ENCODE results near the gene SLC39A5. TPM values are rescaled to one million over a fixed set of nuclear protein-coding genes. Genes with fewer than 3 reads are reported as not detected.

SLC39A5 gene
- total and polyA plus RNA-seq, 2 of the 13 experiments (the other 11 are each of a cell fraction or from before 2014, with no cell fraction given), result 59.7 to 101 TPM

DNA sequence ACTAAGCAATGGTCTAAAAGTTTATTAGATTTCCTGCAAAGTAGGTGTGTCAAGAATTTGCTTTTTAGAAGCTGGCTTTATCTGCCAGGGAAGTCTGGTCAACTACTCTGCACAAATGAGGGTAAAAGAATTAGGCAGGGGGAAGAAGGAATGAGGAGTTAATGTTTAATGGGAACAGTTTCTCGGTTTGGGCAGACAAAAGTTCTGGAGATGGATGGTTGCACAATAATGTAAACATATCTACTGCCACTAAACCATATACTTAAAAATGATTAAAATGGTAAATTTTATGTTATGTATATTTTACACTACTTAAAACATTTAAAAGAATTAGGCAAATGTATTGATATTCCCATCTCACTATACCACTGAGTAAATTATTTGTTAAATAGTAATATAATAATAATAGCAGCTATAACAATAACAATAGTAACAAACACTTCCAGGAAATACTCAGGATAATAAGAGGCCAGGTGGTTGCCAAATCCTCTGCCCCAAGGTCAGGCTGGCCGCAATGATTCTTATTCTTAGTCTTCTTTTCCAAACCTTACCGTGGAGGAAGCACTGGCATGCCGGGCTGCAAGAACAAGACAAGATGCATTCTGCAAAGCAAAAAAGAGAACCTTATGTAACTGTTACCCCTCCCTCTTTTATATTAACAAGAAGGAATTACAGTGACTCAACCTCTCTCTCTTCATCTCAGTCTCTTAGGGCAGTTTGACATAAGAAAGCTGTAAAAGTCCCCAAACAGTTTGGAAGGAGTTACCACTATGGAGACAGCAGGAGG lies 56.4 kb downstream of the SLC39A5 start:
- Histone ChIP-seq H3K9ac (ENCODE audit: insufficient read depth, low read depth, low read length) (no peak overlapping the region), H3K4me1 (ENCODE audit: insufficient read depth, low read length) (peaks cover 53% of the 10 kb centered on the region), H3K27me3 (ENCODE audit: control insufficient read depth in 1 of 2, insufficient read depth in 2 of 2, low read length in 2 of 2) (no peaks in the 10 kb centered on the region), H3K9me3 (ENCODE audit: low read length) (no peaks in the 10 kb centered on the region), H4K20me1 (ENCODE audit: insufficient read depth, low read length) (0 out of 2 replicates have a peak, but pooled peaks cover 2% of the 10 kb centered on the region), H2AFZ (ENCODE audit: low read length) (no peak overlapping the region), H3K79me2 (ENCODE audit: insufficient read depth, low read length) (peaks cover 28% of the 10 kb centered on the region), H3K36me3 (replicated peaks in 1 of 2; ENCODE audit: control insufficient read depth in 1 of 2, insufficient read depth in 2 of 2, low read length in 2 of 2) (peaks cover 8 to 54% of the 10 kb centered on the region in 2 experiments), H3K4me2 (ENCODE audit: low read depth, low read length) (no peak overlapping the region), H3K27ac (ENCODE audit: extremely low read length, insufficient read depth, low read length) (peak overlapping the region; percentile 30), H3K4me3 (replicated peaks in 1 of 3; ENCODE audit: insufficient read depth in 1 of 3, low read depth in 2 of 3, low read length in 3 of 3) (no peak overlapping the region)
- DNase-seq (ENCODE audit: low spot score), result no peak
- ATAC-seq, result no peak
- CTCF ChIA-PET (ENCODE audit: low intra/inter-chr PET ratio, low total read pairs), result interaction anchor here (1.9 kb wide), 1 partner anchor 178 kb away, joined by 9 read pairs; no protein-coding TSS in a partner anchor
- intact Hi-C loops (cut with micrococcal nuclease; ENCODE audit: unreplicated experiment) (loop anchor here (2.0 kb wide), 1 partner anchor 19 kb away; the partner anchor contains the start of gene COQ10A), in situ Hi-C loops (cut with HindIII; ENCODE audit: extremely low pct_ligation_motif_present, low pct_unique_long_range_greater_than_20kb) (no loop called here)
- BruUV-seq (replicated peaks), result TSS peak; percentile 19
- POLR2A ChIA-PET, result interaction anchor here (1.1 to 2.9 kb wide), 4 partner anchors 13 to 74 kb away, joined by 3 to 15 read pairs (median 8); partner anchors contain the start of genes CNPY2, COQ10A, CS and STAT2
- 64% methylated on average over 4 of the region's 4 CpGs for WGBS (ENCODE audit: low lambda C conversion rate)
- FAIRE-seq, result no peak
- TF ChIP-seq GFI1 (CRISPR knock-in tag; IDR thresholded peaks at IDR 0.05; ENCODE audit: borderline replicate concordance), result no peak
- TF ChIP-seq MLXIP (CRISPR knock-in tag; IDR thresholded peaks at IDR 0.05; ENCODE audit: borderline replicate concordance), result no peak
- TF ChIP-seq ZNF326 (CRISPR knock-in tag; IDR thresholded peaks at IDR 0.05; ENCODE audit: borderline replicate concordance), result no peak
- TF ChIP-seq CEBPB (IDR thresholded peaks at IDR 0.05; ENCODE audit: borderline replicate concordance, low read depth, low read length), result peak; percentile 58; the same call in 1 of the 2 replicates
- no peak for TF ChIP-seq ZNF607 (CRISPR knock-in tag; IDR thresholded peaks at IDR 0.05; ENCODE audit: borderline replicate concordance)
- TF ChIP-seq, protein P1, sequence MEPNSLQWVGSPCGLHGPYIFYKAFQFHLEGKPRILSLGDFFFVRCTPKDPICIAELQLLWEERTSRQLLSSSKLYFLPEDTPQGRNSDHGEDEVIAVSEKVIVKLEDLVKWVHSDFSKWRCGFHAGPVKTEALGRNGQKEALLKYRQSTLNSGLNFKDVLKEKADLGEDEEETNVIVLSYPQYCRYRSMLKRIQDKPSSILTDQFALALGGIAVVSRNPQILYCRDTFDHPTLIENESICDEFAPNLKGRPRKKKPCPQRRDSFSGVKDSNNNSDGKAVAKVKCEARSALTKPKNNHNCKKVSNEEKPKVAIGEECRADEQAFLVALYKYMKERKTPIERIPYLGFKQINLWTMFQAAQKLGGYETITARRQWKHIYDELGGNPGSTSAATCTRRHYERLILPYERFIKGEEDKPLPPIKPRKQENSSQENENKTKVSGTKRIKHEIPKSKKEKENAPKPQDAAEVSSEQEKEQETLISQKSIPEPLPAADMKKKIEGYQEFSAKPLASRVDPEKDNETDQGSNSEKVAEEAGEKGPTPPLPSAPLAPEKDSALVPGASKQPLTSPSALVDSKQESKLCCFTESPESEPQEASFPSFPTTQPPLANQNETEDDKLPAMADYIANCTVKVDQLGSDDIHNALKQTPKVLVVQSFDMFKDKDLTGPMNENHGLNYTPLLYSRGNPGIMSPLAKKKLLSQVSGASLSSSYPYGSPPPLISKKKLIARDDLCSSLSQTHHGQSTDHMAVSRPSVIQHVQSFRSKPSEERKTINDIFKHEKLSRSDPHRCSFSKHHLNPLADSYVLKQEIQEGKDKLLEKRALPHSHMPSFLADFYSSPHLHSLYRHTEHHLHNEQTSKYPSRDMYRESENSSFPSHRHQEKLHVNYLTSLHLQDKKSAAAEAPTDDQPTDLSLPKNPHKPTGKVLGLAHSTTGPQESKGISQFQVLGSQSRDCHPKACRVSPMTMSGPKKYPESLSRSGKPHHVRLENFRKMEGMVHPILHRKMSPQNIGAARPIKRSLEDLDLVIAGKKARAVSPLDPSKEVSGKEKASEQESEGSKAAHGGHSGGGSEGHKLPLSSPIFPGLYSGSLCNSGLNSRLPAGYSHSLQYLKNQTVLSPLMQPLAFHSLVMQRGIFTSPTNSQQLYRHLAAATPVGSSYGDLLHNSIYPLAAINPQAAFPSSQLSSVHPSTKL (CRISPR knock-in tag; IDR thresholded peaks at IDR 0.05), result no peak
- TF ChIP-seq, protein P2, sequence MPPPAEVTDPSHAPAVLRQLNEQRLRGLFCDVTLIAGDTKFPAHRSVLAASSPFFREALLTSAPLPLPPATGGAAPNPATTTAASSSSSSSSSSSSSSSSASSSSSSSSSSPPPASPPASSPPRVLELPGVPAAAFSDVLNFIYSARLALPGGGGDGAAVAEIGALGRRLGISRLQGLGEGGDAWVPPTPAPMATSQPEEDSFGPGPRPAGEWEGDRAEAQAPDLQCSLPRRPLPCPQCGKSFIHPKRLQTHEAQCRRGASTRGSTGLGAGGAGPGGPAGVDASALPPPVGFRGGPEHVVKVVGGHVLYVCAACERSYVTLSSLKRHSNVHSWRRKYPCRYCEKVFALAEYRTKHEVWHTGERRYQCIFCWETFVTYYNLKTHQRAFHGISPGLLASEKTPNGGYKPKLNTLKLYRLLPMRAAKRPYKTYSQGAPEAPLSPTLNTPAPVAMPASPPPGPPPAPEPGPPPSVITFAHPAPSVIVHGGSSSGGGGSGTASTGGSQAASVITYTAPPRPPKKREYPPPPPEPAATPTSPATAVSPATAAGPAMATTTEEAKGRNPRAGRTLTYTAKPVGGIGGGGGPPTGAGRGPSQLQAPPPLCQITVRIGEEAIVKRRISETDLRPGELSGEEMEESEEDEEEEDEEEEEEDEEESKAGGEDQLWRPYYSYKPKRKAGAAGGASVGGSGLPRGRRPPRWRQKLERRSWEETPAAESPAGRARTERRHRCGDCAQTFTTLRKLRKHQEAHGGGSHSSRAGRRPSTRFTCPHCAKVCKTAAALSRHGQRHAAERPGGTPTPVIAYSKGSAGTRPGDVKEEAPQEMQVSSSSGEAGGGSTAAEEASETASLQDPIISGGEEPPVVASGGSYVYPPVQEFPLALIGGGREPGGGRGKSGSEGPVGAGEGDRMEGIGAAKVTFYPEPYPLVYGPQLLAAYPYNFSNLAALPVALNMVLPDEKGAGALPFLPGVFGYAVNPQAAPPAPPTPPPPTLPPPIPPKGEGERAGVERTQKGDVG (CRISPR knock-in tag; IDR thresholded peaks at IDR 0.05; ENCODE audit: borderline replicate concordance), result no peak
- TF ChIP-seq JDP2 (CRISPR knock-in tag; IDR thresholded peaks at IDR 0.05; ENCODE audit: borderline replicate concordance), result no peak
- TF ChIP-seq IKZF1 (IDR thresholded peaks at IDR 0.05), result no peak
- TF ChIP-seq CEBPG (CRISPR knock-in tag; IDR thresholded peaks at IDR 0.05), result peak; percentile 42
- TF ChIP-seq RFXAP (CRISPR knock-in tag; IDR thresholded peaks at IDR 0.05; ENCODE audit: borderline replicate concordance), result no peak
- TF ChIP-seq, protein P3, sequence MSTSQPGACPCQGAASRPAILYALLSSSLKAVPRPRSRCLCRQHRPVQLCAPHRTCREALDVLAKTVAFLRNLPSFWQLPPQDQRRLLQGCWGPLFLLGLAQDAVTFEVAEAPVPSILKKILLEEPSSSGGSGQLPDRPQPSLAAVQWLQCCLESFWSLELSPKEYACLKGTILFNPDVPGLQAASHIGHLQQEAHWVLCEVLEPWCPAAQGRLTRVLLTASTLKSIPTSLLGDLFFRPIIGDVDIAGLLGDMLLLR (CRISPR knock-in tag; IDR thresholded peaks at IDR 0.05), result no peak

Measured in HepG2 (cell line).